ENCODE data around the gene FHOD3. TPM values are rescaled to one million over a fixed set of nuclear protein-coding genes. Genes with fewer than 3 reads are reported as not detected.
A peak's percentile ranks its signal among the peaks of the same experiment; 100 is the strongest.

Gene FHOD3
- total RNA-seq, 1 donor: 13.0 TPM

- TF ChIP-seq CTCF (IDR thresholded peaks at IDR 0.05; ENCODE audit: extremely low read depth, low read depth, low read length): no peak
- no peak overlapping the region for H3K4me3 ChIP-seq (ENCODE audit: insufficient read depth, low read length)
- H3K27ac ChIP-seq (ENCODE audit: low read depth, low read length): no peak overlapping the region
- H4K20me1 ChIP-seq (ENCODE audit: insufficient read depth, low read length): no peaks in the 10 kb centered on the region
- H3K36me3 ChIP-seq (ENCODE audit: insufficient read depth, low read length): no peaks in the 10 kb centered on the region
- no peaks in the 10 kb centered on the region for H3K4me1 ChIP-seq (ENCODE audit: insufficient read depth, low read length)
- H3K9me3 ChIP-seq (ENCODE audit: low read depth, low read length): no peaks in the 10 kb centered on the region
- no peaks in the 10 kb centered on the region for H3K27me3 ChIP-seq (ENCODE audit: insufficient read depth, low read length)
- no peaks in the 10 kb centered on the region for H3K79me2 ChIP-seq (ENCODE audit: insufficient read depth, low read length)
- H3K4me2 ChIP-seq (ENCODE audit: insufficient read depth, low read length): no peak overlapping the region
- no peak overlapping the region for H2AFZ ChIP-seq (ENCODE audit: low read length)
- no peak for DNase-seq (ENCODE audit: insufficient read length, low spot score, missing footprints)
Observed at GRCh38 chr18:36567800-36568199, 270.3 kb downstream of the FHOD3 start.

- Histone ChIP-seq H3K36me3 (ENCODE audit: insufficient read depth, low read length) (no peaks in the 10 kb centered on the region), H3K9me3 (ENCODE audit: low read depth, low read length) (no peaks in the 10 kb centered on the region), H3K27me3 (ENCODE audit: insufficient read depth, low read length) (no peaks in the 10 kb centered on the region), H4K20me1 (ENCODE audit: insufficient read depth, low read length) (no peaks in the 10 kb centered on the region), H3K79me2 (ENCODE audit: insufficient read depth, low read length) (no peaks in the 10 kb centered on the region), H3K4me3 (ENCODE audit: insufficient read depth, low read length) (no peak overlapping the region), H3K4me2 (ENCODE audit: insufficient read depth, low read length) (no peak overlapping the region), H3K4me1 (ENCODE audit: insufficient read depth, low read length) (no peaks in the 10 kb centered on the region), H3K27ac (ENCODE audit: low read depth, low read length) (no peak overlapping the region), H2AFZ (ENCODE audit: low read length) (no peak overlapping the region)
- no peak for DNase-seq (ENCODE audit: insufficient read length, low spot score, missing footprints)
- no peak for TF ChIP-seq CTCF (IDR thresholded peaks at IDR 0.05; ENCODE audit: extremely low read depth, low read depth, low read length)
Observed at GRCh38 chr18:36568487-36568886, 271.0 kb downstream of the FHOD3 start.

GRCh38 chr18:36572135-36572856 is 274.8 kb downstream of the FHOD3 start:
- H2AFZ ChIP-seq (ENCODE audit: low read length): peak overlapping the region; percentile 71
- no peaks in the 10 kb centered on the region for H3K27me3 ChIP-seq (ENCODE audit: insufficient read depth, low read length)
- no peaks in the 10 kb centered on the region for H4K20me1 ChIP-seq (ENCODE audit: insufficient read depth, low read length)
- peak; percentile 60 for DNase-seq (ENCODE audit: insufficient read length, low spot score, missing footprints)
- H3K27ac ChIP-seq (ENCODE audit: low read depth, low read length): no peak overlapping the region
- no peaks in the 10 kb centered on the region for H3K36me3 ChIP-seq (ENCODE audit: insufficient read depth, low read length)
- H3K4me1 ChIP-seq (ENCODE audit: insufficient read depth, low read length): no peaks in the 10 kb centered on the region
- H3K4me2 ChIP-seq (ENCODE audit: insufficient read depth, low read length): peak overlapping the region; percentile 63
- no peaks in the 10 kb centered on the region for H3K79me2 ChIP-seq (ENCODE audit: insufficient read depth, low read length)
- no peak overlapping the region for H3K4me3 ChIP-seq (ENCODE audit: insufficient read depth, low read length)
- peak; percentile 79 for TF ChIP-seq CTCF (IDR thresholded peaks at IDR 0.05; ENCODE audit: extremely low read depth, low read depth, low read length)
- H3K9me3 ChIP-seq (ENCODE audit: low read depth, low read length): no peaks in the 10 kb centered on the region

GRCh38 chr18:36576339-36576738 is 278.8 kb downstream of the FHOD3 start:
- no peaks in the 10 kb centered on the region for H3K9me3 ChIP-seq (ENCODE audit: low read depth, low read length)
- H4K20me1 ChIP-seq (ENCODE audit: insufficient read depth, low read length): no peaks in the 10 kb centered on the region
- no peak overlapping the region for H3K4me3 ChIP-seq (ENCODE audit: insufficient read depth, low read length)
- DNase-seq (ENCODE audit: insufficient read length, low spot score, missing footprints): no peak
- H3K4me1 ChIP-seq (ENCODE audit: insufficient read depth, low read length): peaks cover 20% of the 10 kb centered on the region
- no peaks in the 10 kb centered on the region for H3K79me2 ChIP-seq (ENCODE audit: insufficient read depth, low read length)
- H3K36me3 ChIP-seq (ENCODE audit: insufficient read depth, low read length): no peaks in the 10 kb centered on the region
- no peak for TF ChIP-seq CTCF (IDR thresholded peaks at IDR 0.05; ENCODE audit: extremely low read depth, low read depth, low read length)
- H3K27ac ChIP-seq (ENCODE audit: low read depth, low read length): no peak overlapping the region
- no peaks in the 10 kb centered on the region for H3K27me3 ChIP-seq (ENCODE audit: insufficient read depth, low read length)
- no peak overlapping the region for H2AFZ ChIP-seq (ENCODE audit: low read length)
- no peak overlapping the region for H3K4me2 ChIP-seq (ENCODE audit: insufficient read depth, low read length)
